Prostate gland (tissue), 2 donors: Measurements from ENCODE around the gene TLE2. TPM values are rescaled to one million over a fixed set of nuclear protein-coding genes. Genes with fewer than 3 reads are reported as not detected.
"Not testable (repeated sequence)": the region's sequence is repeated elsewhere in the genome, so short reads cannot be mapped to it uniquely, and the experiment has no call there.

Experiments
- DNase-seq: peaks from one replicate; pipeline ENCODE4 v3.0.0-alpha.2; 2019; ENCODE audit warnings: low spot score
- H3K27ac ChIP-seq, 2 donors: fragments of 200-600 bp; sonication (generic); 2 replicates each; pipeline ENCODE4 v1.5.1; 2017 to 2019
- H3K27me3 ChIP-seq: fragments of 200-600 bp; sonication (generic); replicated peaks from 2 replicates; pipeline ENCODE4 v1.5.1; 2019; ENCODE audit not compliant: insufficient read depth
- H3K36me3 ChIP-seq, 2 donors: fragments of 200-600 bp; sonication (generic); 1 replicate in 1 of 2; 2 replicates in 1 of 2; pipeline versions ENCODE4 v1.5.1 to v1.8.1; 2017 to 2019
- H3K4me1 ChIP-seq: fragments of 200-600 bp; sonication (generic); replicated peaks from 2 replicates; pipeline ENCODE4 v1.5.1; 2019
- H3K4me3 ChIP-seq, 2 donors: fragments of 200-600 bp; sonication (generic); 2 replicates each; pipeline ENCODE4 v1.5.1; 2017 to 2019
- H3K9me3 ChIP-seq: fragments of 200-600 bp; sonication (generic); 2 replicates; pipeline ENCODE4 v1.5.1; 2017
- CTCF ChIP-seq, 4 experiments: fragments of 200-600 bp in 2 of 4; fragments of 450-650 bp in 2 of 4; sonication (generic) in 2 of 4; IDR thresholded peaks; 1 replicate in 3 of 4; 2 replicates in 1 of 4; pipeline ENCODE4 v1.5.1; 2016 to 2019; ENCODE audit warnings: antibody characterized with exemption in 4 of 4, mild to moderate bottlenecking in 2 of 4, moderate library complexity in 2 of 4
- POLR2A ChIP-seq: fragments of 450-650 bp; IDR thresholded peaks from one replicate; pipeline ENCODE4 v1.6.1; 2016; ENCODE audit warnings: antibody characterized with exemption, mild to moderate bottlenecking
- POLR2AphosphoS5 ChIP-seq: sonication (generic); formaldehyde crosslinking; IDR thresholded peaks from one replicate; pipeline ENCODE4 v1.6.1; 2017; ENCODE audit warnings: antibody characterized with exemption
- WGBS: methylation state at CpG from one replicate; pipeline ENCODE4 v1.1.5; 2018; 5-methylcytosine and 5-hydroxymethylcytosine counted together
- intact Hi-C: fragments of 100-400 bp; cut with DNase I; formaldehyde crosslinking; loops from one replicate; pipeline ENCODE4 v1.14.2; 2022
- total RNA-seq, 2 donors: library from RNA; depleted of rRNA; stranded (reverse); fragments of >200 nt; gene quantifications; one replicate each; pipeline ENCODE4 v1.1.0, GENCODE V29; 2016

TLE2 gene
- total RNA-seq, 2 donors from 2014 or later = 61.9 to 82.1 TPM

- H3K4me1 ChIP-seq = no peaks in the 10 kb centered on the region
- 78% methylated on average over 13 of the region's 15 CpGs for WGBS
- intact Hi-C loops = no loop called here
- H3K4me3 ChIP-seq = no peak overlapping the region
- no peaks in the 10 kb centered on the region for H3K9me3 ChIP-seq
- no peak overlapping the region for H3K27ac ChIP-seq
- TF ChIP-seq POLR2AphosphoS5 (no peak), POLR2A (no peak), CTCF (IDR thresholded peaks at IDR 0.05) (no peak)
- no peak for DNase-seq
- H3K36me3 ChIP-seq = no peaks in the 10 kb centered on the region
- no peaks in the 10 kb centered on the region for H3K27me3 ChIP-seq
Observed at GRCh38 chr19:2994588-2995131, 34.4 kb downstream of the TLE2 start.

- no peak for TF ChIP-seq POLR2AphosphoS5
- no peak for TF ChIP-seq CTCF (IDR thresholded peaks at IDR 0.05)
- no peak for TF ChIP-seq POLR2A
- Histone ChIP-seq H3K4me1 (no peaks in the 10 kb centered on the region), H3K27ac (no peak overlapping the region), H3K36me3 (no peaks in the 10 kb centered on the region), H3K4me3 (no peak overlapping the region), H3K27me3 (no peaks in the 10 kb centered on the region), H3K9me3 (no peaks in the 10 kb centered on the region)
- 59% methylated on average over 9 of the region's 9 CpGs for WGBS
- DNase-seq = no peak
- intact Hi-C loops = no loop called here
Observed at GRCh38 chr19:2993579-2993978, 35.5 kb downstream of the TLE2 start.

- TF ChIP-seq POLR2AphosphoS5 (no peak), POLR2A (no peak), CTCF (IDR thresholded peaks at IDR 0.05) (no peak)
- DNase-seq = no peak
- intact Hi-C loops = no loop called here
- WGBS = 68% methylated on average over 14 of the region's 14 CpGs
- Histone ChIP-seq H3K27ac (no peak overlapping the region), H3K36me3 (no peaks in the 10 kb centered on the region), H3K4me3 (no peak overlapping the region), H3K4me1 (no peaks in the 10 kb centered on the region), H3K9me3 (no peaks in the 10 kb centered on the region), H3K27me3 (no peaks in the 10 kb centered on the region)
Observed at GRCh38 chr19:2992958-2993357, 36.1 kb downstream of the TLE2 start.

GRCh38 chr19:2992333-2992732 is 36.7 kb downstream of the TLE2 start:
- DNase-seq, H3K36me3 ChIP-seq, intact Hi-C loops, H3K27ac ChIP-seq, H3K27me3 ChIP-seq, H3K4me3 ChIP-seq, H3K4me1 ChIP-seq, H3K9me3 ChIP-seq: not testable (repeated sequence)
- WGBS = 92% methylated on average over 11 of the region's 11 CpGs

GRCh38 chr19:2989236-2989946 is 39.7 kb downstream of the TLE2 start:
- intact Hi-C loops = no loop called here
- Histone ChIP-seq H3K27me3 (no peaks in the 10 kb centered on the region), H3K27ac (no peak overlapping the region), H3K4me1 (no peaks in the 10 kb centered on the region), H3K9me3 (no peaks in the 10 kb centered on the region), H3K4me3 (no peak overlapping the region), H3K36me3 (no peaks in the 10 kb centered on the region)
- WGBS = 94% methylated on average over 15 of the region's 15 CpGs
- DNase-seq = no peak
- TF ChIP-seq POLR2A (no peak), CTCF (IDR thresholded peaks at IDR 0.05) (no peak), POLR2AphosphoS5 (no peak)
